HepG2 (cell line): Measurements from ENCODE around the gene KHNYN. TPM values are rescaled to one million over a fixed set of nuclear protein-coding genes. Genes with fewer than 3 reads are reported as not detected.

Experiments used
- AGO1 ChIP-seq: fragments of 200-400 bp; formaldehyde crosslinking; IDR thresholded peaks from 2 replicates; pipeline ENCODE4 v1.6.1; 2017; ENCODE audit warnings: mild to moderate bottlenecking, low read depth, low read length, moderate library complexity; ENCODE audit not compliant: poor library complexity, severe bottlenecking
- BRD4 ChIP-seq: sonication (generic); formaldehyde crosslinking; IDR thresholded peaks from 2 replicates; pipeline ENCODE4 v1.4.0; 2020; ENCODE audit warnings: missing genetic modification reagents
- DZIP1 ChIP-seq: sonication (generic); formaldehyde crosslinking; IDR thresholded peaks from 2 replicates; pipeline ENCODE4 v1.5.0; 2020; ENCODE audit warnings: mild to moderate bottlenecking, missing genetic modification reagents
- ETS1 ChIP-seq: sonication (generic); formaldehyde crosslinking; IDR thresholded peaks from 2 replicates; pipeline ENCODE4 v1.4.0; 2020; ENCODE audit warnings: missing genetic modification reagents
- FOXM1 ChIP-seq: sonication (generic); formaldehyde crosslinking; IDR thresholded peaks from 2 replicates; pipeline ENCODE4 v1.5.0; 2020; ENCODE audit warnings: missing genetic modification reagents
- HHEX ChIP-seq: IDR thresholded peaks from 2 replicates; pipeline ENCODE4 v1.6.1; 2016; ENCODE audit warnings: control low read depth
- HMG20A ChIP-seq: IDR thresholded peaks from 2 replicates; pipeline ENCODE4 v1.6.1; 2016; ENCODE audit warnings: borderline replicate concordance
- KDM3A ChIP-seq: IDR thresholded peaks from 2 replicates; pipeline ENCODE4 v1.6.1; 2018; ENCODE audit warnings: low read depth, missing compliant biosample characterization
- NR2F2 ChIP-seq: IDR thresholded peaks from 2 replicates; pipeline ENCODE4 v1.6.1; 2012; ENCODE audit warnings: low read depth, inconsistent platforms, borderline replicate concordance
- POGZ ChIP-seq: sonication (generic); formaldehyde crosslinking; IDR thresholded peaks from 2 replicates; pipeline ENCODE4 v1.4.0; 2020; ENCODE audit warnings: mild to moderate bottlenecking, missing genetic modification reagents
- RNF2 ChIP-seq: fragments of 450-650 bp; conservative IDR thresholded peaks from 2 replicates; pipeline ENCODE4 v1.6.1; 2016; ENCODE audit warnings: low read depth
- RORA ChIP-seq: sonication (generic); formaldehyde crosslinking; IDR thresholded peaks from 2 replicates; pipeline ENCODE4 v1.5.0; 2020; ENCODE audit warnings: mild to moderate bottlenecking, missing genetic modification reagents, moderate library complexity
- SNAPC2 ChIP-seq: sonication (generic); formaldehyde crosslinking; IDR thresholded peaks from 2 replicates; pipeline ENCODE4 v1.8.1; 2022; ENCODE audit warnings: mild to moderate bottlenecking, missing genetic modification reagents
- TEAD3 ChIP-seq: optimal IDR thresholded peaks from 2 replicates; pipeline ENCODE3; 2016; ENCODE audit warnings: borderline replicate concordance
- THYN1 ChIP-seq: sonication (generic); formaldehyde crosslinking; IDR thresholded peaks from 2 replicates; pipeline ENCODE4 v1.8.1; 2023; ENCODE audit warnings: low read depth, mild to moderate bottlenecking, moderate library complexity, missing genetic modification reagents, borderline replicate concordance
- TSC22D2 ChIP-seq: sonication (generic); formaldehyde crosslinking; IDR thresholded peaks from 2 replicates; pipeline ENCODE4 v1.5.1; 2020; ENCODE audit warnings: missing genetic modification reagents, mild to moderate bottlenecking, borderline replicate concordance
- ZBTB7A ChIP-seq: sonication (generic); formaldehyde crosslinking; IDR thresholded peaks from 2 replicates; pipeline ENCODE4 v1.8.0; 2022; ENCODE audit warnings: mild to moderate bottlenecking, missing genetic modification reagents
- ZFP1 ChIP-seq: IDR thresholded peaks from 2 replicates; pipeline ENCODE4 v1.6.1; 2016
- ZNF224 ChIP-seq: sonication (generic); formaldehyde crosslinking; IDR thresholded peaks from 2 replicates; pipeline ENCODE4 v1.5.0; 2020; ENCODE audit warnings: mild to moderate bottlenecking, missing genetic modification reagents
- ZNF251 ChIP-seq: sonication (generic); formaldehyde crosslinking; IDR thresholded peaks from 2 replicates; pipeline ENCODE4 v1.9.0; 2021; ENCODE audit warnings: mild to moderate bottlenecking, missing genetic modification reagents
- ZNF672 ChIP-seq: sonication (generic); formaldehyde crosslinking; IDR thresholded peaks from 2 replicates; pipeline ENCODE4 v1.8.1; 2022; ENCODE audit warnings: missing genetic modification reagents
- ZNF850 ChIP-seq: sonication (generic); formaldehyde crosslinking; conservative IDR thresholded peaks from 2 replicates; pipeline ENCODE4 v1.9.0; 2021; ENCODE audit warnings: mild to moderate bottlenecking, missing genetic modification reagents
- ZSCAN12 ChIP-seq: sonication (generic); formaldehyde crosslinking; IDR thresholded peaks from 2 replicates; pipeline ENCODE4 v1.9.0; 2021; ENCODE audit warnings: mild to moderate bottlenecking, missing genetic modification reagents
- polyA plus RNA-seq, 8 experiments: library from polyadenylated mRNA; depleted of rRNA in 3 of 8; stranded (reverse) in 7 of 8; unstranded in 1 of 8; fragments of >200 nt; fragmentation: Illumina TruSeq in 4 of 8; extraction: Trizol in 4 of 8; gene quantifications; 2 replicates each; pipeline versions ENCODE4 v1.2.1 to v1.2.3, GENCODE V29; 2011 to 2016; ENCODE audit warnings: low read depth in 4 of 8, missing spikeins in 1 of 8, mixed read lengths in 1 of 8; ENCODE audit not compliant: insufficient read depth in 1 of 8
- total RNA-seq, 5 experiments: library from RNA; depleted of rRNA; stranded (reverse); fragments of >200 nt; fragmentation: Illumina TruSeq; extraction: Trizol; gene quantifications; 2 replicates each; pipeline ENCODE4 v1.2.3, GENCODE V29; 2016; ENCODE audit warnings: low read depth in 1 of 5
- TF ChIP-seq, protein P1 (sequence below): IDR thresholded peaks from 2 replicates; pipeline ENCODE4 v1.6.1; 2012; ENCODE audit warnings: low read length, improper control_type of control experiment
- TF ChIP-seq, protein P2 (sequence below): fragments of 450-650 bp; IDR thresholded peaks from 2 replicates; pipeline ENCODE4 v1.6.1; 2016

KHNYN gene
- total and polyA plus RNA-seq, 2 of the 13 experiments (the other 11 are each of a cell fraction or from before 2014, with no cell fraction given) = 52.8 to 75.7 TPM

- TF ChIP-seq ZNF224 (CRISPR knock-in tag) (no peak), ZBTB7A (CRISPR knock-in tag) (no peak), KDM3A (no peak; the same call in 1 of the 2 replicates), ZNF850 (CRISPR knock-in tag) (no peak), POGZ (CRISPR knock-in tag) (no peak), ZSCAN12 (peak; percentile 67; the same call in 1 of the 2 replicates), TSC22D2 (no peak), BRD4 (CRISPR knock-in tag) (0 out of 2 replicates have a peak, but pooled peaks have one; percentile 23), RORA (no peak), NR2F2 (no peak), THYN1 (CRISPR knock-in tag) (no peak), SNAPC2 (CRISPR knock-in tag) (0 out of 2 replicates have a peak, but pooled peaks have one; percentile 34), HHEX (CRISPR knock-in tag) (no peak), TEAD3 (CRISPR knock-in tag) (no peak), ZNF672 (CRISPR knock-in tag) (no peak), FOXM1 (CRISPR knock-in tag) (no peak), ZNF251 (CRISPR knock-in tag) (peak; percentile 13; the same call in 1 of the 2 replicates), ETS1 (CRISPR knock-in tag) (no peak), DZIP1 (CRISPR knock-in tag) (no peak), AGO1 (no peak), RNF2 (no peak), ZFP1 (CRISPR knock-in tag) (no peak), HMG20A (no peak)
- TF ChIP-seq, protein P1, sequence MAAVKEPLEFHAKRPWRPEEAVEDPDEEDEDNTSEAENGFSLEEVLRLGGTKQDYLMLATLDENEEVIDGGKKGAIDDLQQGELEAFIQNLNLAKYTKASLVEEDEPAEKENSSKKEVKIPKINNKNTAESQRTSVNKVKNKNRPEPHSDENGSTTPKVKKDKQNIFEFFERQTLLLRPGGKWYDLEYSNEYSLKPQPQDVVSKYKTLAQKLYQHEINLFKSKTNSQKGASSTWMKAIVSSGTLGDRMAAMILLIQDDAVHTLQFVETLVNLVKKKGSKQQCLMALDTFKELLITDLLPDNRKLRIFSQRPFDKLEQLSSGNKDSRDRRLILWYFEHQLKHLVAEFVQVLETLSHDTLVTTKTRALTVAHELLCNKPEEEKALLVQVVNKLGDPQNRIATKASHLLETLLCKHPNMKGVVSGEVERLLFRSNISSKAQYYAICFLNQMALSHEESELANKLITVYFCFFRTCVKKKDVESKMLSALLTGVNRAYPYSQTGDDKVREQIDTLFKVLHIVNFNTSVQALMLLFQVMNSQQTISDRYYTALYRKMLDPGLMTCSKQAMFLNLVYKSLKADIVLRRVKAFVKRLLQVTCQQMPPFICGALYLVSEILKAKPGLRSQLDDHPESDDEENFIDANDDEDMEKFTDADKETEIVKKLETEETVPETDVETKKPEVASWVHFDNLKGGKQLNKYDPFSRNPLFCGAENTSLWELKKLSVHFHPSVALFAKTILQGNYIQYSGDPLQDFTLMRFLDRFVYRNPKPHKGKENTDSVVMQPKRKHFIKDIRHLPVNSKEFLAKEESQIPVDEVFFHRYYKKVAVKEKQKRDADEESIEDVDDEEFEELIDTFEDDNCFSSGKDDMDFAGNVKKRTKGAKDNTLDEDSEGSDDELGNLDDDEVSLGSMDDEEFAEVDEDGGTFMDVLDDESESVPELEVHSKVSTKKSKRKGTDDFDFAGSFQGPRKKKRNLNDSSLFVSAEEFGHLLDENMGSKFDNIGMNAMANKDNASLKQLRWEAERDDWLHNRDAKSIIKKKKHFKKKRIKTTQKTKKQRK = no peak
- TF ChIP-seq, protein P2, sequence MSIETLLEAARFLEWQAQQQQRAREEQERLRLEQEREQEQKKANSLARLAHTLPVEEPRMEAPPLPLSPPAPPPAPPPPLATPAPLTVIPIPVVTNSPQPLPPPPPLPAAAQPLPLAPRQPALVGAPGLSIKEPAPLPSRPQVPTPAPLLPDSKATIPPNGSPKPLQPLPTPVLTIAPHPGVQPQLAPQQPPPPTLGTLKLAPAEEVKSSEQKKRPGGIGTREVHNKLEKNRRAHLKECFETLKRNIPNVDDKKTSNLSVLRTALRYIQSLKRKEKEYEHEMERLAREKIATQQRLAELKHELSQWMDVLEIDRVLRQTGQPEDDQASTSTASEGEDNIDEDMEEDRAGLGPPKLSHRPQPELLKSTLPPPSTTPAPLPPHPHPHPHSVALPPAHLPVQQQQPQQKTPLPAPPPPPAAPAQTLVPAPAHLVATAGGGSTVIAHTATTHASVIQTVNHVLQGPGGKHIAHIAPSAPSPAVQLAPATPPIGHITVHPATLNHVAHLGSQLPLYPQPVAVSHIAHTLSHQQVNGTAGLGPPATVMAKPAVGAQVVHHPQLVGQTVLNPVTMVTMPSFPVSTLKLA = no peak
These were observed 458 bp downstream of the KHNYN start (continued) for GRCh38 chr14:24430143-24430681.
